IPS-11a (cell line): ENCODE results near the gene CABYR.

Experiments
- H3K4me3 ChIP-seq: one replicate; pipeline ENCODE4 v1.5.1; 2013; ENCODE audit warnings: low read depth, low read length, control low read depth

The CABYR gene

GRCh38 chr18:24189007-24189528, 50.2 kb downstream of the CABYR start:
- H3K4me3 ChIP-seq = no peak overlapping the region

- H3K4me3 ChIP-seq = no peak overlapping the region
These were observed 50.9 kb downstream of the CABYR start for GRCh38 chr18:24189664-24190346.

- H3K4me3 ChIP-seq = no peak overlapping the region
These were observed 51.7 kb downstream of the CABYR start for GRCh38 chr18:24190590-24190989.

- no peak overlapping the region for H3K4me3 ChIP-seq
These were observed 56.6 kb downstream of the CABYR start for GRCh38 chr18:24195296-24196053.

GRCh38 chr18:24196764-24197163, 57.9 kb downstream of the CABYR start:
- H3K4me3 ChIP-seq = no peak overlapping the region

GRCh38 chr18:24197412-24197811, 58.5 kb downstream of the CABYR start:
- no peak overlapping the region for H3K4me3 ChIP-seq

- no peak overlapping the region for H3K4me3 ChIP-seq
These were observed 59.6 kb downstream of the CABYR start for GRCh38 chr18:24198461-24198860.

- no peak overlapping the region for H3K4me3 ChIP-seq
These were observed 60.6 kb downstream of the CABYR start for GRCh38 chr18:24199372-24199962.

- H3K4me3 ChIP-seq = no peak overlapping the region
These were observed 61.8 kb downstream of the CABYR start for GRCh38 chr18:24200494-24201290.

GRCh38 chr18:24201699-24202687, 63.1 kb downstream of the CABYR start:
- H3K4me3 ChIP-seq = no peak overlapping the region

- no peak overlapping the region for H3K4me3 ChIP-seq
These were observed 66.0 kb downstream of the CABYR start for GRCh38 chr18:24204904-24205303.

- no peak overlapping the region for H3K4me3 ChIP-seq
These were observed 69.6 kb downstream of the CABYR start for GRCh38 chr18:24208270-24209035.

- H3K4me3 ChIP-seq = no peak overlapping the region
These were observed 70.7 kb downstream of the CABYR start for GRCh38 chr18:24209558-24209957.
